ENCODE measurements around the gene ECPAS. TPM values are rescaled to one million over a fixed set of nuclear protein-coding genes. Genes with fewer than 3 reads are reported as not detected.
"Not testable (repeated sequence)": the region's sequence is repeated elsewhere in the genome, so short reads cannot be mapped to it uniquely, and the experiment has no call there.

ECPAS gene
- total RNA-seq, 1 donor from 2014 or later: 84.9 TPM

DNA sequence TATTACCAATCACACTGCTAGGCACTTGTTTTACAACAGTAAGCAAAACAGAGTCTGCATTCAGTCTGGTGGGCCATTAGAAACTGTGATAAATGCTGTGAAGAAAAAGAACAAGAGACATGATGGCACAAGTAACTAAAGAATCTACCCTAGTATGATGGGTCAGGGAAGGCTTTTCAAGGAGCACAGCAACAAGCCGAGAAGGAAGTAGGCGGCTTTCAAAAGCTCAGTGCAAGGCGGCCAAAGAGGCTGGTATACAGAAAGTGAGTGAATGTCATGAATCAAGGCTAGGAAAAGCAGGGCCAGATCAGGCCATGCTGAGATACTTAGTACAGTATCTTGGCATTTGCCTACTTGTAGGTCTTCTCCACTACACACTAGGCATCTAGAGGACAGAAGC is 76.4 kb downstream of the ECPAS start:
- intact Hi-C loops (cut with DNase I): no loop called here
- ATAC-seq (no peak), DNase-seq (no peak)
- no peak overlapping the region for H3K27ac ChIP-seq
- H3K36me3 ChIP-seq: peaks cover 99% of the 10 kb centered on the region
- no peaks in the 10 kb centered on the region for H3K9me3 ChIP-seq
- no peaks in the 10 kb centered on the region for H3K27me3 ChIP-seq
- no peaks in the 10 kb centered on the region for H3K4me1 ChIP-seq
- H3K4me3 ChIP-seq: no peak overlapping the region
- TF ChIP-seq, protein P1, sequence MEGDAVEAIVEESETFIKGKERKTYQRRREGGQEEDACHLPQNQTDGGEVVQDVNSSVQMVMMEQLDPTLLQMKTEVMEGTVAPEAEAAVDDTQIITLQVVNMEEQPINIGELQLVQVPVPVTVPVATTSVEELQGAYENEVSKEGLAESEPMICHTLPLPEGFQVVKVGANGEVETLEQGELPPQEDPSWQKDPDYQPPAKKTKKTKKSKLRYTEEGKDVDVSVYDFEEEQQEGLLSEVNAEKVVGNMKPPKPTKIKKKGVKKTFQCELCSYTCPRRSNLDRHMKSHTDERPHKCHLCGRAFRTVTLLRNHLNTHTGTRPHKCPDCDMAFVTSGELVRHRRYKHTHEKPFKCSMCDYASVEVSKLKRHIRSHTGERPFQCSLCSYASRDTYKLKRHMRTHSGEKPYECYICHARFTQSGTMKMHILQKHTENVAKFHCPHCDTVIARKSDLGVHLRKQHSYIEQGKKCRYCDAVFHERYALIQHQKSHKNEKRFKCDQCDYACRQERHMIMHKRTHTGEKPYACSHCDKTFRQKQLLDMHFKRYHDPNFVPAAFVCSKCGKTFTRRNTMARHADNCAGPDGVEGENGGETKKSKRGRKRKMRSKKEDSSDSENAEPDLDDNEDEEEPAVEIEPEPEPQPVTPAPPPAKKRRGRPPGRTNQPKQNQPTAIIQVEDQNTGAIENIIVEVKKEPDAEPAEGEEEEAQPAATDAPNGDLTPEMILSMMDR (IDR thresholded peaks at IDR 0.05): no peak

DNA sequence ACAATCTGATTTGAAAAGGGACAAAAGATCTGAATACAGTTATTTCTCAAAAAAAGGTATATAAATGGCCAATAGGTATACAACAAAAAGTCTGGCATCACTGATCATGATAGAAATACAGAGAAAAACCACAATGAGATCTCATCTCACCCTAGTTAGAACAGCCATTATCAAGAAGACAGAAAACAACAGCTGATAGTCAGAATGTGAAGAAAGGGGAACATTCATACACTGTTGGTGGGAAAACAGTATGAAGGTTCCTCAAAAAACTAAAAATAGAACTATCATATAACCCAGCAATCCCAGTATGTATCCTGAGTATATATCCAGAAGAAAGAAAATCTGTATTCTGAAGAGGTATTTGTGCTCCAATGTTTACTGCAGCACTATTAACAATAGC is 78.5 kb downstream of the ECPAS start:
- H3K36me3 ChIP-seq: peaks cover 88% of the 10 kb centered on the region
- no peak overlapping the region for H3K27ac ChIP-seq
- H3K9me3 ChIP-seq: peaks cover 10% of the 10 kb centered on the region
- H3K27me3 ChIP-seq: no peaks in the 10 kb centered on the region
- no peaks in the 10 kb centered on the region for H3K4me1 ChIP-seq
- TF ChIP-seq, protein P1 (IDR thresholded peaks at IDR 0.05): no peak
- intact Hi-C loops (cut with DNase I): no loop called here
- DNase-seq (no peak), ATAC-seq (no peak)
- H3K4me3 ChIP-seq: no peak overlapping the region

DNA sequence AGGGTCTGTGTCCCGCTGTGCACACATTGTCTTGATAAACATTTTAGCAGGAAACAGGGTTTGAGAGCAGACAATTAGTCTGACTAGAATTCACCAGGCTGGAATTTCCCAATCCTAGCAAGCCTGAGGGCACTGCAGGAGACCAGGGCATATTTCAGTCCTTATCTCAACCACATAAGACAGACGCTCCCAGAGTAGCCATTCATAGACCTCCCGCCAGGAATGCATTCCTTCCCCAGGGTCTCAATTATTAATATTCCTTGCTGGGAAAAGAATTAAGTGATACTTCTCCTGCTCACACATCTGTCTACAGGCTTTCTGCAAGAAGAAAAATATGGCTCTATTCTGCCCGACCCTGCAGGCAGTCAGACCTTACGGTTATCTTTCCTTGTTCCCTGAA is 82.7 kb downstream of the ECPAS start:
- ATAC-seq: not testable (repeated sequence)
- peaks cover 82% of the 10 kb centered on the region for H3K36me3 ChIP-seq

DNA sequence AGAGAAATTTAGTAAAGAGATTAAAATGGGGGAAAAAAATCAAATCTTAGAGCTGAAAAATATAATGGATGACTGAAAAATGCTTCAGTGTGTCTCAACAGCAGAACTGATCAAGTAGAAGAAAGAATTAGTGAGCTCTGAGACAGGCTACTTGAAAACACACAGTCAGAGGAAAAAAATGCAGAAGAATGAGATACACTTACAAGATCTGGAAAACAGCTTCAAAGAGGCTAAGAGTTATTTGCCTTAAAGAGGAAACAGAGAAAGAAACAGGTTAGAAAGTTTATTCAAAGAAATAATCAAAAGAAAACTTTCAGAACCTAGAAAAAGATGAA is 83.7 kb downstream of the ECPAS start:
- H3K36me3 ChIP-seq: peaks cover 82% of the 10 kb centered on the region
- no peak for DNase-seq
- H3K4me3 ChIP-seq: no peak overlapping the region
- no peaks in the 10 kb centered on the region for H3K4me1 ChIP-seq
- intact Hi-C loops (cut with DNase I): no loop called here
- TF ChIP-seq, protein P1 (IDR thresholded peaks at IDR 0.05): no peak
- peaks cover 13% of the 10 kb centered on the region for H3K9me3 ChIP-seq
- no peak for ATAC-seq
- no peaks in the 10 kb centered on the region for H3K27me3 ChIP-seq
- H3K27ac ChIP-seq: no peak overlapping the region

More for the DNA sequence above, 82.7 kb downstream of the ECPAS start:
- H3K4me3 ChIP-seq; DNase-seq; H3K27me3 ChIP-seq; H3K27ac ChIP-seq; H3K4me1 ChIP-seq; intact Hi-C loops (cut with DNase I): not testable (repeated sequence)
- peaks cover 13% of the 10 kb centered on the region for H3K9me3 ChIP-seq

DNA sequence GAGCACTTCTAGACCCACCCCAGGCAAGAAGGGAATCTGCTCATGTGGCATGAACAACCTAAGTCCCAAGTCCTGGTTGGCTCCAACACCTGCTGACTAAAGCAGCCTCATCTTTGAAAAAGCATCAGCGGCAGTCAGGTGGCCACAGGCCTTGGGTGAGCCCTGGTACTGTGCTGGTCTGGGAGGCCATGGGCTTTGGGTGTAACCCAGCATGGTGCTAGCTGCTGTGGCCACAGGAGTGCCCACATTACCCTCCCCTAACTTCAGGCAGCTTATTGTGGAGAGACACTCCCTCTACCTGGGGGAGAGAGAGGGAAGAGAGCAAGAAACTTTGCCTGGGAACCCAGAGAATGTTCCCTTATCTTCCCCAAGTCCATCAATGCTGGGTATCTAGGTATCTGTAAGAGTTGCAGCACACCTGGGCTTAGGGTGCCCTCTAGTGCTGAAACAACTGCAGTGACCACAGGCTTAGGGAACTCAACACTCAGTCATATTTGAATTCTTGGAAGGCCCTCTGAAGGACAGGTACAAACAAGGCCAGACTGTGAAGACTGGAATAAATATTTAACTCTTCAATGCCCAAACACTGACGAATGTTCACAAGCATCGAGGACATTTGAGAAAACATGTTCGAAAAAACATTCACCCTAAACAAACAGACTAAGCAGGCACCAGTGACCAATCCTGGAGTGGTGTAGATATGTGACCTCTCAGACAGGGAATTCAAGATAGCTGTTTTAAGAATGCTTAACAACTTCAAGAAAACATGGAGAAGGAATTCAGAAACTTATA is 84.2 kb downstream of the ECPAS start:
- no peak overlapping the region for H3K4me3 ChIP-seq
- intact Hi-C loops (cut with DNase I): no loop called here
- TF ChIP-seq, protein P1 (IDR thresholded peaks at IDR 0.05): peak; percentile 33
- no peaks in the 10 kb centered on the region for H3K4me1 ChIP-seq
- H3K9me3 ChIP-seq: peaks cover 13% of the 10 kb centered on the region
- H3K27me3 ChIP-seq: no peaks in the 10 kb centered on the region
- no peak overlapping the region for H3K27ac ChIP-seq
- peaks cover 82% of the 10 kb centered on the region for H3K36me3 ChIP-seq
- no peak for DNase-seq
- peak; percentile 80 for ATAC-seq

DNA sequence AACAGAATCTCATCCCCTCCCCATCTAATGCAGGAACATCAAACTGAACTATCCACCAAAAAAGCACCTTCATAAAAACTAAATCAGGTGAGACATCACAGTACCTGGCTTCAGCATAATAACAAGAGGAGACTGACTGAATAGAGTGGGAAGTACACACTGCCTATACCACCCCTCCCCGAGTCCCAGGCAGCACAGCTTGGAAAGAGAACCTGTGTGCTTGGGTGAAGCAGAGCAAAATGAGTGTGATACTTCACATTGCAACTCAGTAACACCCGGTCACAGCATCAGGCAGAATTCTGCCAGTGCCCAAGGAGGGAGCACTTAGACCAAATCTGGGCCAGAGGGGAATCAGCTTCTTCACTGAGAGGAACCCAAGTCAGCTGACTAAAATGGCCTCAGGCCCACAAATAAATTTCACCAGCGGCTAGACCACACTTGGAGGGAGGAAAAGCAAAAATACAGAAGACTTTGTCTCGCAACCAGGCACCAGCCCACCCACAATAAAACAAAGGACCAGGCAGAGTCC is 84.9 kb downstream of the ECPAS start:
- Histone ChIP-seq H3K27me3 (no peaks in the 10 kb centered on the region), H3K4me3 (no peak overlapping the region), H3K27ac (no peak overlapping the region), H3K36me3 (peaks cover 80% of the 10 kb centered on the region), H3K9me3 (peaks cover 13% of the 10 kb centered on the region), H3K4me1 (no peaks in the 10 kb centered on the region)
- DNase-seq (no peak), ATAC-seq (peak; percentile 62)
- TF ChIP-seq, protein P1 (IDR thresholded peaks at IDR 0.05): no peak
- intact Hi-C loops (cut with DNase I): no loop called here

All from upper lobe of right lung (tissue), 1 donor.